Activated T-cell treated with anti-CD3 and anti-CD28 coated beads, Interleukin-2, amount 50 U/mL, for 24 hours (primary cell): ENCODE measurements around the gene NANOGP8.

Source experiments
- DNase-seq: peaks from one replicate; pipeline ENCODE4 v3.0.0-alpha.2; 2020
- H3K27ac Mint-ChIP-seq: 2 replicates; pipeline ENCODE4 v1.8.0; 2020; ENCODE audit warnings: mild to moderate bottlenecking, mixed read lengths
- H3K27me3 Mint-ChIP-seq: 2 replicates; pipeline ENCODE4 v1.8.0; 2020; ENCODE audit warnings: mixed read lengths
- H3K36me3 Mint-ChIP-seq: 2 replicates; pipeline ENCODE4 v1.8.0; 2020; ENCODE audit warnings: low read depth, mixed read lengths
- H3K4me1 Mint-ChIP-seq: 2 replicates; pipeline ENCODE4 v1.8.0; 2020; ENCODE audit warnings: low read depth, mixed read lengths
- H3K4me3 Mint-ChIP-seq: 2 replicates; pipeline ENCODE4 v1.8.0; 2020; ENCODE audit warnings: mild to moderate bottlenecking, moderate library complexity, mixed read lengths
- H3K9me3 Mint-ChIP-seq: 2 replicates; pipeline ENCODE4 v1.8.0; 2020; ENCODE audit warnings: mixed read lengths

Gene NANOGP8

GRCh38 chr15:35055416-35056105, 29.5 kb downstream of the NANOGP8 start:
- H3K27me3 Mint-ChIP-seq, result no peaks in the 10 kb centered on the region
- H3K36me3 Mint-ChIP-seq, result no peaks in the 10 kb centered on the region
- H3K4me3 Mint-ChIP-seq, result no peak overlapping the region
- no peak overlapping the region for H3K27ac Mint-ChIP-seq
- no peak for DNase-seq
- no peaks in the 10 kb centered on the region for H3K4me1 Mint-ChIP-seq
- H3K9me3 Mint-ChIP-seq, result no peaks in the 10 kb centered on the region

- Mint-ChIP-seq H3K27ac (no peak overlapping the region), H3K4me1 (no peaks in the 10 kb centered on the region), H3K9me3 (no peaks in the 10 kb centered on the region), H3K4me3 (no peak overlapping the region), H3K27me3 (no peaks in the 10 kb centered on the region), H3K36me3 (no peaks in the 10 kb centered on the region)
- DNase-seq, result no peak
These were observed 30.7 kb downstream of the NANOGP8 start for GRCh38 chr15:35054380-35054779.

GRCh38 chr15:35047996-35048395, 37.1 kb downstream of the NANOGP8 start:
- no peak for DNase-seq
- Mint-ChIP-seq H3K27ac (no peak overlapping the region), H3K36me3 (no peaks in the 10 kb centered on the region), H3K9me3 (no peaks in the 10 kb centered on the region), H3K4me1 (peaks cover 5% of the 10 kb centered on the region), H3K4me3 (no peak overlapping the region), H3K27me3 (no peaks in the 10 kb centered on the region)

GRCh38 chr15:35047528-35047927, 37.6 kb downstream of the NANOGP8 start:
- no peak overlapping the region for H3K4me3 Mint-ChIP-seq
- no peaks in the 10 kb centered on the region for H3K9me3 Mint-ChIP-seq
- H3K4me1 Mint-ChIP-seq, result peaks cover 5% of the 10 kb centered on the region
- H3K36me3 Mint-ChIP-seq, result no peaks in the 10 kb centered on the region
- no peak for DNase-seq
- H3K27me3 Mint-ChIP-seq, result no peaks in the 10 kb centered on the region
- no peak overlapping the region for H3K27ac Mint-ChIP-seq

GRCh38 chr15:35043373-35044095, 41.6 kb downstream of the NANOGP8 start:
- H3K4me3 Mint-ChIP-seq, result no peak overlapping the region
- H3K9me3 Mint-ChIP-seq, result no peaks in the 10 kb centered on the region
- peak overlapping the region; percentile 74 for H3K27ac Mint-ChIP-seq
- peaks cover 7% of the 10 kb centered on the region for H3K4me1 Mint-ChIP-seq
- no peaks in the 10 kb centered on the region for H3K36me3 Mint-ChIP-seq
- H3K27me3 Mint-ChIP-seq, result no peaks in the 10 kb centered on the region
- DNase-seq, result no peak

GRCh38 chr15:35040339-35041255, 44.5 kb downstream of the NANOGP8 start:
- Mint-ChIP-seq H3K4me1 (peaks cover 7% of the 10 kb centered on the region), H3K27ac (no peak overlapping the region), H3K27me3 (no peaks in the 10 kb centered on the region), H3K9me3 (no peaks in the 10 kb centered on the region), H3K36me3 (no peaks in the 10 kb centered on the region), H3K4me3 (no peak overlapping the region)
- no peak for DNase-seq

GRCh38 chr15:35038626-35039451, 46.3 kb downstream of the NANOGP8 start:
- no peak for DNase-seq
- no peaks in the 10 kb centered on the region for H3K27me3 Mint-ChIP-seq
- H3K4me3 Mint-ChIP-seq, result no peak overlapping the region
- peaks cover 7% of the 10 kb centered on the region for H3K4me1 Mint-ChIP-seq
- H3K27ac Mint-ChIP-seq, result no peak overlapping the region
- H3K36me3 Mint-ChIP-seq, result no peaks in the 10 kb centered on the region
- no peaks in the 10 kb centered on the region for H3K9me3 Mint-ChIP-seq
